Adrenal gland (tissue), 12 donors: Measurements from ENCODE around the gene IGSF6. TPM values are rescaled to one million over a fixed set of nuclear protein-coding genes. Genes with fewer than 3 reads are reported as not detected.
A peak's percentile ranks its signal among the peaks of the same experiment; 100 is the strongest.

Experiments used
- DNase-seq, 7 donors: peaks; one replicate each; pipeline ENCODE4 v3.0.0-alpha.2; 2019 to 2020
- H3K27ac ChIP-seq, 5 donors: fragments of 200-600 bp; sonication (generic) in 4 of 5; 1 replicate in 3 of 5; 2 replicates in 2 of 5; pipeline versions ENCODE4 v1.5.1 to v1.8.0; 2016 to 2020; ENCODE audit warnings: mild to moderate bottlenecking in 1 of 5
- H3K27me3 ChIP-seq: fragments of 200-600 bp; 2 replicates; pipeline ENCODE4 v1.8.0; 2021
- H3K36me3 ChIP-seq, 2 donors: fragments of 200-600 bp; replicated peaks in 1 of 2; 1 replicate in 1 of 2; 2 replicates in 1 of 2; pipeline versions ENCODE4 v1.5.1 to v1.8.0; 2018 to 2022
- H3K4me1 ChIP-seq, 2 donors: fragments of 200-600 bp; replicated peaks in 1 of 2; 1 replicate in 1 of 2; 2 replicates in 1 of 2; pipeline versions ENCODE4 v1.5.1 to v1.8.0; 2018 to 2021
- H3K4me3 ChIP-seq, 4 donors: fragments of 200-600 bp; sonication (generic) in 3 of 4; one replicate each; pipeline ENCODE4 v1.5.1; 2016 to 2018
- H3K9me3 ChIP-seq, 3 donors: fragments of 200-600 bp; sonication (generic) in 1 of 3; replicated peaks in 1 of 3; 1 replicate in 2 of 3; 2 replicates in 1 of 3; pipeline versions ENCODE4 v1.5.1 to v1.8.0; 2016 to 2021
- CTCF ChIP-seq, 6 experiments: fragments of 450-650 bp in 4 of 6; fragments of 200-600 bp in 2 of 6; sonication (generic) in 1 of 6; IDR thresholded peaks; 1 replicate in 5 of 6; 2 replicates in 1 of 6; pipeline versions ENCODE4 v1.5.1 to v1.8.0; 2016 to 2021; ENCODE audit warnings: antibody characterized with exemption in 6 of 6, mild to moderate bottlenecking in 2 of 6, moderate library complexity in 1 of 6
- POLR2A ChIP-seq, 2 donors: fragments of 450-650 bp; IDR thresholded peaks; one replicate each; pipeline ENCODE4 v1.6.1; 2017; ENCODE audit warnings: antibody characterized with exemption in 2 of 2, mild to moderate bottlenecking in 2 of 2, moderate library complexity in 1 of 2
- WGBS, 4 donors: extraction: QIAGEN DNeasy Blood & Tissue Kit in 2 of 4; methylation state at CpG; one replicate each; pipeline versions ENCODE4 v1.1.5 to v1.1.7; 2013 to 2017; 5-methylcytosine and 5-hydroxymethylcytosine counted together
- intact Hi-C, 2 donors: fragments of 100-400 bp; cut with DNase I; formaldehyde crosslinking; loops; one replicate each; pipeline versions ENCODE4 v1.14.1 to v1.15.0; 2022 to 2023
- polyA plus RNA-seq, 3 donors: library from polyadenylated mRNA; stranded (reverse); fragments of 200-250 nt in 2 of 3; fragments of 350-450 nt in 1 of 3; fragmentation: Illumina TruSeq in 1 of 3; extraction: RNeasy Lipid Tissue Mini Kit (QIAGEN cat#74804) in 1 of 3; gene quantifications; one replicate each; pipeline ENCODE4 v1.2.3, GENCODE V29; 2013 to 2014
- small RNA-seq, 2 donors: library from RNA; depleted of rRNA; stranded (forward); fragments of <200 nt; gene quantifications; one replicate each; pipeline ENCODE3, GENCODE V24; 2016
- total RNA-seq, 9 donors: library from RNA; depleted of rRNA in 4 of 9; stranded (reverse); fragments of >200 nt in 4 of 9; fragments of 120-200 nt in 1 of 9; fragmentation: NEBNext Ultra II Directional in 1 of 9; extraction: Animal tissue kit (Norgen Biotek cat#: 25700) in 1 of 9; gene quantifications; one replicate each; pipeline versions ENCODE4 v1.1.0 to v1.2.4, GENCODE V29; 2013 to 2023
- donor health status: healthy with polysubstance abuse.
- donor health status: Bipolar disorder and iron deficiency.
- donor health status: DM: yes; HTN: yes; CAD: no.
- donor health status: DM: no; HTN: no; CAD: no.
- donor health status: DM: no; HTN: no; CAD: no.
- donor health status: DM: yes; HTN: yes; CAD: no.

IGSF6 gene
- total and polyA plus RNA-seq, 12 donors: 3.3 to 35.6 (median 9.1) TPM

- Histone ChIP-seq H3K27me3 (no peaks in the 10 kb centered on the region), H3K4me1 (peaks cover 24 to 37% of the 10 kb centered on the region in 2 donors), H3K9me3 (no peaks in the 10 kb centered on the region), H3K4me3 (no peak overlapping the region), H3K36me3 (no peaks in the 10 kb centered on the region), H3K27ac (peak overlapping the region; percentile 37 to 62 (median 51))
- 24 to 39% (median 31%) methylated on average over 2 of the region's 2 CpGs for WGBS, 4 donors
- intact Hi-C loops: loop anchor here in 1 of 2 donors (5.0 kb wide), 1 partner anchor 122 kb away; no protein-coding TSS in a partner anchor
- no peak for TF ChIP-seq POLR2A (IDR thresholded peaks at IDR 0.05)
- no peak for TF ChIP-seq CTCF (IDR thresholded peaks at IDR 0.05)
- no peak for DNase-seq
These were observed 61.6 kb downstream of the IGSF6 start for GRCh38 chr16:21590796-21591195.

GRCh38 chr16:21590287-21590686 lies 62.1 kb downstream of the IGSF6 start:
- H3K27ac ChIP-seq: peak overlapping the region in 4 of 5 donors; percentile 51 to 62 (median 53)
- DNase-seq: no peak
- no peak overlapping the region for H3K4me3 ChIP-seq
- H3K4me1 ChIP-seq: peaks cover 24 to 37% of the 10 kb centered on the region in 2 donors
- TF ChIP-seq POLR2A (IDR thresholded peaks at IDR 0.05) (no peak), CTCF (IDR thresholded peaks at IDR 0.05) (no peak)
- no peaks in the 10 kb centered on the region for H3K9me3 ChIP-seq
- intact Hi-C loops: loop anchor here in 1 of 2 donors (5.0 kb wide), 1 partner anchor 122 kb away; no protein-coding TSS in a partner anchor
- H3K27me3 ChIP-seq: no peaks in the 10 kb centered on the region
- H3K36me3 ChIP-seq: no peaks in the 10 kb centered on the region
- 25 to 37% (median 33%) methylated on average over 2 of the region's 2 CpGs for WGBS, 4 donors

GRCh38 chr16:21589551-21589950 lies 62.9 kb downstream of the IGSF6 start:
- no peak for DNase-seq
- Histone ChIP-seq H3K27ac (peak overlapping the region in 3 of 5 donors; percentile 41 to 62 (median 53)), H3K9me3 (no peaks in the 10 kb centered on the region), H3K4me1 (peaks cover 24 to 37% of the 10 kb centered on the region in 2 donors), H3K36me3 (no peaks in the 10 kb centered on the region), H3K27me3 (no peaks in the 10 kb centered on the region), H3K4me3 (no peak overlapping the region)
- intact Hi-C loops: no loop called here
- no peak for TF ChIP-seq CTCF (IDR thresholded peaks at IDR 0.05)
- no peak for TF ChIP-seq POLR2A (IDR thresholded peaks at IDR 0.05)
- 84 to 92% (median 87%) methylated on average over 4 of the region's 4 CpGs for WGBS, 4 donors

Small RNA genes lying within 50 kb of the gene (small RNA-seq; reads per million reads assigned to genes)
- 0 reads per million in 2 donors for gene RNU6-1005P
- gene RNU6-196P: 0 reads per million in 2 donors

Other genes starting within 250 kb of the IGSF6 start
- gene METTL9, start 53.0 kb downstream of the IGSF6 start, total RNA-seq: 100 to 1,000 TPM; 126 to 398 (median 232) TPM
- gene METTL9, start 53.0 kb downstream of the IGSF6 start, polyA plus RNA-seq: 100 to 1,000 TPM in 1 of 3 donors, 10 to 100 TPM in 2; 35.7 to 129 (median 45.0) TPM
- gene OTOA, start 11.4 kb upstream of the IGSF6 start, total RNA-seq: 10 to 100 TPM in 1 of 9 donors, 1 to 10 TPM in 3, under 1 TPM in 3, not detected in 2; 0.18 to 15.7 (median 1.1) TPM
- gene OTOA, start 11.4 kb upstream of the IGSF6 start, polyA plus RNA-seq: 1 to 10 TPM in 1 of 3 donors, under 1 TPM in 2; 0.16 to 2.6 (median 0.71) TPM
- gene NPIPB4, start 205.1 kb upstream of the IGSF6 start, total RNA-seq: 10 to 100 TPM in 8 of 9 donors, 1 to 10 TPM in 1; 7.6 to 83.6 (median 41.0) TPM
- gene NPIPB4, start 205.1 kb upstream of the IGSF6 start, polyA plus RNA-seq: 10 to 100 TPM; 12.7 to 41.3 (median 25.8) TPM